Measurements from ENCODE around the gene KRTAP10-7.

KRTAP10-7 gene

DNA sequence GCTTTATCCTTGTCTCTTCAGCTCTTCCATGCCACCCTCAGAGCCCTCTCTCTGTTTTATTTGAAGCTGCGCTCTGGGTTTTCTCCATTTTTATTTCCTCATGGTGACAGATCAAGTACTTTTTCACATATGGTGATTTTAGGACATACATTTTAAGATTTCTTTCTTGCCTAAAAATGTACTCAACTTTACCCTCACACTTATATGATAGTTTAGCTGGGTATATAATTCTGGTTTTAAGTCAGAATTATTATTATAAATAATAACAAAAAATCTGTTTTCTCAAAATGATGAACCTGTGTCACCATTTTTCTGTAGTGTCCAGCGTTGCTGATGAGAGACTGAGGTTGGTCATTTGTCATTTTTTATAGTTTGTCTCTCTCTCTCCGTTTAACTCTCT lies 19.2 kb upstream of the KRTAP10-7 start:
- Histone ChIP-seq H3K27ac (no peak overlapping the region), H3K4me3 (ENCODE audit: low read depth, low read length) (no peak overlapping the region), H3K9me3 (ENCODE audit: severe bottlenecking) (peaks cover 17% of the 10 kb centered on the region), H3K36me3 (no peaks in the 10 kb centered on the region), H3K27me3 (ENCODE audit: insufficient read depth, low read depth, severe bottlenecking) (no peaks in the 10 kb centered on the region)
- TF ChIP-seq, protein P1, sequence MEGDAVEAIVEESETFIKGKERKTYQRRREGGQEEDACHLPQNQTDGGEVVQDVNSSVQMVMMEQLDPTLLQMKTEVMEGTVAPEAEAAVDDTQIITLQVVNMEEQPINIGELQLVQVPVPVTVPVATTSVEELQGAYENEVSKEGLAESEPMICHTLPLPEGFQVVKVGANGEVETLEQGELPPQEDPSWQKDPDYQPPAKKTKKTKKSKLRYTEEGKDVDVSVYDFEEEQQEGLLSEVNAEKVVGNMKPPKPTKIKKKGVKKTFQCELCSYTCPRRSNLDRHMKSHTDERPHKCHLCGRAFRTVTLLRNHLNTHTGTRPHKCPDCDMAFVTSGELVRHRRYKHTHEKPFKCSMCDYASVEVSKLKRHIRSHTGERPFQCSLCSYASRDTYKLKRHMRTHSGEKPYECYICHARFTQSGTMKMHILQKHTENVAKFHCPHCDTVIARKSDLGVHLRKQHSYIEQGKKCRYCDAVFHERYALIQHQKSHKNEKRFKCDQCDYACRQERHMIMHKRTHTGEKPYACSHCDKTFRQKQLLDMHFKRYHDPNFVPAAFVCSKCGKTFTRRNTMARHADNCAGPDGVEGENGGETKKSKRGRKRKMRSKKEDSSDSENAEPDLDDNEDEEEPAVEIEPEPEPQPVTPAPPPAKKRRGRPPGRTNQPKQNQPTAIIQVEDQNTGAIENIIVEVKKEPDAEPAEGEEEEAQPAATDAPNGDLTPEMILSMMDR (IDR thresholded peaks at IDR 0.05; ENCODE audit: low read depth, low read length) = no peak
- DNase-seq = no peak

DNA sequence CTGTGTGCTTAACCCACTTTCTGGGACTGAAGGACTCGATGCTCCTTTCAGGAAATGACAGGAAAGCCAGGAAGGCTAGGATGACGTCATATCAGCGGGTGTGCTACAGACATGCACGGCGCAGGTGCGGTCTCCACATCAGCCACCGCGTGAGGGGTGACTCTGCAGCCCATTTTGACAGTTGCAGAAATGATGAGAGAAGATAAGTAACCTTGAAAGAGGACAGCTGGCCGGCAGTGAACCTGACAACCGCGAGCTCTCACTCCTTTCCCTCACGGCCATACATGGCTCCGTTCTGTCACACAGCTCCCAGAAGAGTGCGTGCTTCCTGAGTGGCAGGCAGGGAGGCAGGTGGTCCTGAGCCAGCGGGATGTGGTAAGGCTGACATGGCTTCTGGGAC lies 18.3 kb upstream of the KRTAP10-7 start:
- Histone ChIP-seq H3K27me3 (ENCODE audit: insufficient read depth, low read depth, severe bottlenecking) (no peaks in the 10 kb centered on the region), H3K27ac (no peak overlapping the region), H3K36me3 (no peaks in the 10 kb centered on the region), H3K4me3 (ENCODE audit: low read depth, low read length) (no peak overlapping the region), H3K9me3 (ENCODE audit: severe bottlenecking) (peaks cover 10% of the 10 kb centered on the region)
- TF ChIP-seq, protein P1 (IDR thresholded peaks at IDR 0.05; ENCODE audit: low read depth, low read length) = no peak
- DNase-seq = no peak

DNA sequence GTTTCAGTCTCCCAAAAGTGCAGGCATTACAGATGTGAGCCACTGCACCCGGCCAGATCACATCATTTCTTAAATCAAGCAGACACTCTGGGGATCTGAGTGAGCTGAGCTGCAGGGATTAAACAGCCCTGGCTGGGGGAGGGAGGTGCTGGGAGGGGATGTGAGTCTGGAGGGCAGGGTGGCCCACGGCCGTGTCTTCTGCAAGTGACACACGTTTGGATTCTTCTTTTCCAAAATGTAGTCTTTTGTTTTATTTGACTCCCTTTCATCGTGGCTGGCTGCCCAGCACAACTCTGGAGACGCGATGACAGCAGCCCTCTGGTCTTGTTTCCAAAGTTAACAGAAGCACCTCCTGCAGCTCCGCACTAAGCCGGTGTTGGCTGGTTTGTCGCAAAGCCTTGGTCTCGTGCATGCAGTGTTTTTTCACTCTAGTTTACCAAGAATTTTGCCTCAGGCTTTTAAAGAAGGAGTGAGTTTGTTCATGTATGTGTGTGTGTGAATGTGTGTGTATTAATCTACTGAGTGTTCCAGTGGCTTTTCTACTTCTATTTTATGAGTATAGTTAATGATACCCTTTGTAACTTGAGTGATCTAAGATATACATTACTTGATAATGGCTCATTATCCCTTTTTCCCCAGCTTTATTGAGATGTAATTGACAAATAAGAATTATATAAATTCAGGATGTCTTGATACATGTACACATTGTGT lies 17.2 kb upstream of the KRTAP10-7 start:
- DNase-seq = peak; percentile 81
- H3K27ac ChIP-seq = peak overlapping the region; percentile 18; the same call in 1 of the 2 replicates
- no peaks in the 10 kb centered on the region for H3K36me3 ChIP-seq
- H3K9me3 ChIP-seq (ENCODE audit: severe bottlenecking) = peaks cover 6% of the 10 kb centered on the region
- H3K4me3 ChIP-seq (ENCODE audit: low read depth, low read length) = peak overlapping the region; percentile 9
- H3K27me3 ChIP-seq (ENCODE audit: insufficient read depth, low read depth, severe bottlenecking) = no peaks in the 10 kb centered on the region
- TF ChIP-seq, protein P1 (IDR thresholded peaks at IDR 0.05; ENCODE audit: low read depth, low read length) = no peak

DNA sequence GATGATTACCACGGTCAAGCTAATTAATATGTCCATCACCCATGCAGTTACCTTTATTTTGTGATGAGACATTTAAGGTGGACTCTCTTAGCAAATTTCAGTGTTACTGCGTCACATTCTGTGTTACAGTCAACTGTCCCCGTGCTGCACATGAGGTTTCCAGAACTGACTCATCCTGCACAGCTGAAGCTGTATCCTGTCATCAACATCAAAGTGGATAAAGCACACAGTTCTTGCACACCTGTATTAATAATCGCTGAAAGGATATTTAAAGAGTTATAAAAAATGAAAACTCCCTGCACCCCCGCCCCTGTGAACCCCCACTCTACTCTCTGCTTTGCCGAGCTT lies 16.6 kb upstream of the KRTAP10-7 start:
- TF ChIP-seq, protein P1 (IDR thresholded peaks at IDR 0.05; ENCODE audit: low read depth, low read length) = no peak
- no peaks in the 10 kb centered on the region for H3K36me3 ChIP-seq
- H3K4me3 ChIP-seq (ENCODE audit: low read depth, low read length) = no peak overlapping the region
- H3K27ac ChIP-seq = no peak overlapping the region
- no peak for DNase-seq
- H3K27me3 ChIP-seq (ENCODE audit: insufficient read depth, low read depth, severe bottlenecking) = no peaks in the 10 kb centered on the region
- H3K9me3 ChIP-seq (ENCODE audit: severe bottlenecking) = peaks cover 6% of the 10 kb centered on the region

DNA sequence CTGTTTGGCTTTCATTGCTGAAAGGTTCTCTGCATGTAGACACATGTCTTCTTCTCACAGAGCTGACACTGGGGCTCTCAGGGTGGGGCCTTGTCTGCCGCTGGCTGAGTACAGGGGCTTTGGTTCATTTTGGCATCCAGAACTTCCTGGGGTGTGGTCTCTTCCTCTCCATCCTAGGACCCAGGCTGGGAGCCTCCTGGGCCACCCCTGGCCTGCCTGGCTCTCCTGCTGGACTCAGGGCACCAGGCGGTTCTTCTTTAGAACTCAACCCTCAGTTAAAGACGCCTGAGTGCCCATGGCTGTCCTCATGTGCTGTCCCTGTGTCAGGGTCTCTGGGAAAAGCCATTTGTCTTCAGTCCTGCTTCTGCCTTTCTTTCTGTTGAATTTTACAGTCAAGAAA lies 14.5 kb upstream of the KRTAP10-7 start:
- TF ChIP-seq, protein P1 (IDR thresholded peaks at IDR 0.05; ENCODE audit: low read depth, low read length) = no peak
- H3K9me3 ChIP-seq (ENCODE audit: severe bottlenecking) = peaks cover 6% of the 10 kb centered on the region
- H3K36me3 ChIP-seq = no peaks in the 10 kb centered on the region
- DNase-seq = no peak
- H3K4me3 ChIP-seq (ENCODE audit: low read depth, low read length) = no peak overlapping the region
- no peaks in the 10 kb centered on the region for H3K27me3 ChIP-seq (ENCODE audit: insufficient read depth, low read depth, severe bottlenecking)
- H3K27ac ChIP-seq = no peak overlapping the region

DNA sequence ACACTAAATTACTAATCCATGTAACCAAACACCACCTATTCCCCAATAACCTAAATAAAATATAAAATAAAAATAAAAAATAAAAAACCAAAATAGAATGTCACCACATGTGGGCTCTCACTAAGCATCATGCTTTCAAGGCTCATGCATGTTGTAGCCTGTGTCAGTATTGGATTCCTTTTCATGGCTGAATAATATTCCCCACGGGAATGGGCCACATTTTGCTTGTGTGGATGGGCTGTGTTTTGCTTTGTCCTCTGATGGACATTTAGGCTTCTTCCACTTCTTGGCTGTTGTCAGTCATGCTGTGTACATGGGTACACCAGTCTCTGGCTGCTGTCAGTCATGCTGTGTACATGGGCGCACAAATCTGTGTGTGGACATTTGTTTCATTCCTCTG lies 11.3 kb upstream of the KRTAP10-7 start:
- no peak overlapping the region for H3K27ac ChIP-seq
- no peaks in the 10 kb centered on the region for H3K36me3 ChIP-seq
- H3K27me3 ChIP-seq (ENCODE audit: insufficient read depth, low read depth, severe bottlenecking) = no peaks in the 10 kb centered on the region
- H3K4me3 ChIP-seq (ENCODE audit: low read depth, low read length) = no peak overlapping the region
- no peaks in the 10 kb centered on the region for H3K9me3 ChIP-seq (ENCODE audit: severe bottlenecking)
- TF ChIP-seq, protein P1 (IDR thresholded peaks at IDR 0.05; ENCODE audit: low read depth, low read length) = no peak
- no peak for DNase-seq
